GM06990 (cell line): Measurements from ENCODE around the gene ZNF747.

Source experiments
- DNase-seq: peaks from one replicate; pipeline ENCODE4 v3.0.0-alpha.2; 2011; ENCODE audit not compliant: insufficient read length; ENCODE audit errors: extremely low read depth
- H3K27me3 ChIP-seq: replicated peaks from 2 replicates; pipeline ENCODE4 v1.6.0; 2011; ENCODE audit warnings: low read length; ENCODE audit not compliant: control insufficient read depth, insufficient read depth
- H3K36me3 ChIP-seq: 2 replicates; pipeline ENCODE4 v1.5.1; 2011; ENCODE audit warnings: low read length; ENCODE audit not compliant: control insufficient read depth, insufficient read depth
- H3K4me3 ChIP-seq: replicated peaks from 2 replicates; pipeline ENCODE4 v1.5.1; 2011; ENCODE audit warnings: low read depth, mild to moderate bottlenecking, control low read depth, low read length
- TF ChIP-seq, protein P1 (sequence below): IDR thresholded peaks from 2 replicates; pipeline ENCODE4 v1.5.1; 2011; ENCODE audit warnings: low read length, control low read depth, mild to moderate bottlenecking, inconsistent platforms; ENCODE audit not compliant: insufficient read depth, poor library complexity, severe bottlenecking

Gene ZNF747

DNA sequence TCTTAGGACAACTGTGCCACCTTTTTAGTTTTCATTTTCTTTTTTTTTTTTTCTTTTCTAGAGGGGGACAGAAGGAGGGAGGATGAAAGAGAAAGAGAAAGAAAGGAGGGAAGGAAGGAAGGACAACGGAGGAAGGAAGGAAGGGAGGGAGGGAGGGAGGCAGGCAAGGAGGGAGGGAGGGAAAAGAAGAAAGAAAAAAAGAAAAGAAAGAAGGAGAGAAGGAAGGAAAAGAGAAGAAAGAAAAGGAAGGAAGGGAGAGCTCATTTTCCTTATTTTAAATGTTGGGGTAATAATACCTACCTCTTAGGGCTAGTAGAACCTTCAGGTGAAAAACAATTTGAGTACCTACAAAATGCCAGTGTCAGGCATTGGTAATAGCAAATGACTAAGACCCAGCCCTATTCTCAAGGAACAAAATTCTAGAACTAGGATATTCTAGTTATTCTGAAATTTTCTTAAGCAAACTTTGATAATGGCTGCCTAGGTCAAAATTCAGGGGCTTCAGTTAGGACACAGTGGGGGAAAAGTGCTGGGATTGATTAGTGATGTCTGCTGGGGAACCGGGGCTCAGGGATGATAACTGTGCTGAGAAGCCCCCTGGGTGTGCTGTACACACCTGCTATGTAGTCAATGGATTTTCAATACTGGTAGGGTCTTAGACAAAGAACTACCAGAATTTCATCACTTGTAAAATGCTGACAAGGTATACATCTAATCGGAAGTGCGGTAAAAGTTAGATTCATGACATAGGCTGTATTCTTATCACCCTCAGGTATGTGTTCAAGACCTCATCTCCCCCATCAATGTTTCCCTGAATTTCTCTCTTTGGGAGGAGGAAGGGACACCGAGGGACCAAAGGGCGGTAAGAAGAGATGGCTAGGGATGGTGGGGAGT is 31.0 kb downstream of the ZNF747 start:
- Histone ChIP-seq H3K27me3 (no peaks in the 10 kb centered on the region), H3K36me3 (peaks cover 12% of the 10 kb centered on the region), H3K4me3 (no peak overlapping the region)
- no peak for DNase-seq
- TF ChIP-seq, protein P1, sequence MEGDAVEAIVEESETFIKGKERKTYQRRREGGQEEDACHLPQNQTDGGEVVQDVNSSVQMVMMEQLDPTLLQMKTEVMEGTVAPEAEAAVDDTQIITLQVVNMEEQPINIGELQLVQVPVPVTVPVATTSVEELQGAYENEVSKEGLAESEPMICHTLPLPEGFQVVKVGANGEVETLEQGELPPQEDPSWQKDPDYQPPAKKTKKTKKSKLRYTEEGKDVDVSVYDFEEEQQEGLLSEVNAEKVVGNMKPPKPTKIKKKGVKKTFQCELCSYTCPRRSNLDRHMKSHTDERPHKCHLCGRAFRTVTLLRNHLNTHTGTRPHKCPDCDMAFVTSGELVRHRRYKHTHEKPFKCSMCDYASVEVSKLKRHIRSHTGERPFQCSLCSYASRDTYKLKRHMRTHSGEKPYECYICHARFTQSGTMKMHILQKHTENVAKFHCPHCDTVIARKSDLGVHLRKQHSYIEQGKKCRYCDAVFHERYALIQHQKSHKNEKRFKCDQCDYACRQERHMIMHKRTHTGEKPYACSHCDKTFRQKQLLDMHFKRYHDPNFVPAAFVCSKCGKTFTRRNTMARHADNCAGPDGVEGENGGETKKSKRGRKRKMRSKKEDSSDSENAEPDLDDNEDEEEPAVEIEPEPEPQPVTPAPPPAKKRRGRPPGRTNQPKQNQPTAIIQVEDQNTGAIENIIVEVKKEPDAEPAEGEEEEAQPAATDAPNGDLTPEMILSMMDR: no peak

DNA sequence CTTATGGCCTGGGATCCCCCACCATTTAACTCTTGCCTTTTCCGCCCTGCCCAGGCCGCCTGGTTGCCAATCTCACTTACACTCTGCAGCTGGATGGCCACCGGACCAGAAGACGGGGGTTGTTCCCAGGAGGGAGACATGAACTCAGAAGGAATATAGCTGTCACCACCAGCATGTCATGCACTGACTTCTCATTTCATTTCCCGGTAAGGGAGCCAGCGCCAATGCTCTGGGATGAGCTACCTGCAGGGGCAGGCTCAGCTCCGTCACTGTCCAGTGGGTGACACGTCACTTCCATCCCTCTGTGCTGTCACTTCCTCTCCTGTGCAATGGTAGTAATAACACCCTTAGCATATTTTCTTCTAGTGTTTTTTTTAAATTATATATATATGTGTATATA is 35.4 kb downstream of the ZNF747 start:
- TF ChIP-seq, protein P1: no peak
- H3K4me3 ChIP-seq: no peak overlapping the region
- no peak for DNase-seq
- H3K36me3 ChIP-seq: peaks cover 17% of the 10 kb centered on the region
- no peaks in the 10 kb centered on the region for H3K27me3 ChIP-seq

DNA sequence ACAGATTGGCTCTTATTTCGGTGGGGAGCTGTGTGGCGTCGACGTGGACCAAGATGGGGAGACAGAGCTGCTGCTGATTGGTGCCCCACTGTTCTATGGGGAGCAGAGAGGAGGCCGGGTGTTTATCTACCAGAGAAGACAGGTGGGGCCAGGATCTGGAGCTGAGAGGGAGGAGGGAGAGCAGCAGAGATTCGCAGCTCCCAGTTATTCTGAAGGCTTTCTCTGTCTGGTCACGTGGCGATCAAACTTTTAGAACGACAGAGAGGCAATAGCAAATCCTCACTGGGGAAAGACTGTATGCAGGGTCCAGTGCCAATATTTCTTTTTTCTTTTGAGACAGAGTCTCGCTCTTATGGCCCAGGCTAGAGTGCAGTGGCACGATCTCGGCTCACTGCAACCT is 39.9 kb downstream of the ZNF747 start:
- TF ChIP-seq, protein P1: no peak
- peaks cover 24% of the 10 kb centered on the region for H3K36me3 ChIP-seq

DNA sequence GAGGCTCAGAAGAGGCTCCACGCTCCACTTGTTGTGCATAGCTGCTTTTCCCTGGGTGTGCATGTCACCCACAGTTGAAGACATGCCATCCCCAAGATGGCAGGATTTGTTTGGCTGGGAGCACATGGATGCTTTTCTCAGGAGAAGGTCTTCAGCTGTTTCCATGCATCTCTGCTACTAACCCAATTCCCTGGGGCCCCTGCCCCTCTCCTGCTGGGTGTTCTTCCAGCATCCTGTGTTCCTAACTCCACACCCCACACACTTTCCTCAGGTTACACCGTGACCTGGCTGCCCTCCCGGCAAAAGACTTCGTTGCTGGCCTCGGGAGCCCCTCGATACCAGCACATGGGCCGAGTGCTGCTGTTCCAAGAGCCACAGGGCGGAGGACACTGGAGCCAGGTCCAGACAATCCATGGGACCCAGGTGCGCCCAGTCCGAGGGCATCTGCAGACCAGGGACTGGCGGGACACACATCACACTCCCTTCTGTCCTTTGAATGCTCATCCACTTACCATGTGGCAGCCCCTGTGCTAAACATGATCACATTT is 40.6 kb downstream of the ZNF747 start:
- H3K27me3 ChIP-seq: no peaks in the 10 kb centered on the region
- TF ChIP-seq, protein P1: no peak
- peaks cover 21% of the 10 kb centered on the region for H3K36me3 ChIP-seq
- H3K4me3 ChIP-seq: no peak overlapping the region
- DNase-seq: no peak

More for the DNA sequence above, 39.9 kb downstream of the ZNF747 start:
- Histone ChIP-seq H3K4me3 (no peak overlapping the region), H3K27me3 (no peaks in the 10 kb centered on the region)
- no peak for DNase-seq

DNA sequence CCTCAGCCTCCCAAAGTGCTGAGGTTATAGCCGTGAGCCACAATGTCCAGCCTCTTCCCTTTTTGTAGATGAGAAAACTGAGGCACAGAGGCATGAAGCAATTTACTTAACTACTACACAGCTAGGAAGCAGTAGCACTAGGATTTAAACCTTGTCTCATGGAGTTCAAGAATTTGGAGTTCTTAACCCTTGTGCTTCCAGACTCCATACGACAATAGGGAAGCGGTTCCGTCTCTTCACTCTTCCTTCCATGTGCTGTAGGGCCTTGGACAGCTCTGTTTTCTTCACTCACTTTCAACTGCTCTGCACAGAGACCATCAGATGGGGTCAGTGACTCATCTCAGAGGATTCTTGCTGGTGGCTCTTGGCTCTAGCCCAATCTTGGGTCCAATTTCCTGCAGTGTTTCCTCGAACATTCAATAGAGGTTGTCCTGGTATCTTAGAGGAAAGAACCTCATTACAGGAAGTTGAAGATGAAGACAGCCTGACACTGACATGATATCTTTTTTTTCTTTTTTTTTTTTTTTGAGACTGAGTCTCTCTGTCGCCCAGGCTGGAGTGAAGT is 42.8 kb downstream of the ZNF747 start:
- no peak for DNase-seq
- TF ChIP-seq, protein P1: no peak

More for the DNA sequence above, 42.8 kb downstream of the ZNF747 start:
- H3K4me3 ChIP-seq: no peak overlapping the region
- no peaks in the 10 kb centered on the region for H3K27me3 ChIP-seq
- H3K36me3 ChIP-seq: peaks cover 25% of the 10 kb centered on the region
